Measurements from ENCODE around the gene DDX19B. TPM values are rescaled to one million over a fixed set of nuclear protein-coding genes. Genes with fewer than 3 reads are reported as not detected.
"Not testable (repeated sequence)": the region's sequence is repeated elsewhere in the genome, so short reads cannot be mapped to it uniquely, and the experiment has no call there.

Gene DDX19B
- total RNA-seq, 1 donor from 2014 or later, result 41.0 TPM

DNA sequence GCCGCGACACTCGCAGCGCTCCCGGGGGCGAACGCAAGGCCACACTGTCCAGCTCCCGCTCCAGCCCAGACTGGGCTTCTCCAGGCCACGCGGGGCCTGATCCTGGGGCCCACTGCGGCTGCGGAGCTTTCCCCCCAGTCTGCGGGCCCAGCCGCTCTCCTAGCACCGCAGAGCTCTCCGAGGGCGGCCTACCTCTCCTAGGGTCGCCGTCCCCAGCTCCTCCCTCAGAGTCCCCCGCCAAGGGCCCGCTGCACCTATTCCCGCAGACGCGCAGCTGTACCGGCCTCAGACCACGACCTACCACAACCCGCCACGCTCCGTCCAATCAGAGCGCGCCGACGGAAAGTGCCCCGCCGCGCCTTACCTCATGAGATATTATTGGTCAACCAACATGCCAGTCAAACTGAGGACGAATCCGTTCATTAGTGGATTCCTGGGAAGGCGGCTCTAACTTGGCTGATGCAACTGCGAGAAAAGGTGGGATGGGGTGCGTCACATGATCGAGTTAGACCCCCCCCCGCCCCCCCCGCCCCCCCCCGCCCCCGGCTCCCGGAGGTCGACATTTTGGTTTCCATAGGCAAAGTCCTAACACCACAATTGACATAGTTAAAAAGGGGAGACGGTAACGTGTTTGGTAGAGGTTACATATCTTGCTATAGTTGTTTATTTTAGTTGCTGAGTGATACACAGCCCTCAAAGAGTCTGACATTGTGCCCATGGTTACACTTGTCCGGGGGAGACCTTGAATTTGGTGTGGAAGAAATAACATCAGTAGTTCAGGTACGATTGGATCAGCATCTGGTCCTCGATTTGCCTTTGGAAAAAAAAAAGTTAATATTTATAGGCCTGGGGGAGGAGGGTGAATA lies 9.5 kb upstream of the DDX19B start, which contains the start of gene AARS1:
Gene AARS1, minus strand, starts transcription at position 278 of the 866 bp plus-strand sequence. CDS start 6,743 bp downstream, outside the sequence.
- Mint-ChIP-seq H3K4me1 (peaks cover 5% of the 10 kb centered on the region), H3K9me3 (no peaks in the 10 kb centered on the region), H3K27ac (peak within 1 kb of the TSS; percentile 99), H3K27me3 (ENCODE audit: insufficient read depth, low read depth) (peaks cover 3% of the 10 kb centered on the region), H3K4me3 (peak within 1 kb of the TSS; percentile 100), H3K36me3 (peaks cover 6% of the 10 kb centered on the region)
- H3F3A ChIP-seq (ENCODE audit: low read depth), result peaks cover 12% of the 10 kb centered on the region
- H3K27me3 ChIP-seq, result no peaks in the 10 kb centered on the region
- H4K20me1 ChIP-seq (ENCODE audit: low read depth), result peaks cover 14% of the 10 kb centered on the region
- TF ChIP-seq EZH2 (IDR thresholded peaks at IDR 0.05), result no peak
- no peak for TF ChIP-seq EZH2phosphoT487 (IDR thresholded peaks at IDR 0.05)
- TF ChIP-seq, protein P1, sequence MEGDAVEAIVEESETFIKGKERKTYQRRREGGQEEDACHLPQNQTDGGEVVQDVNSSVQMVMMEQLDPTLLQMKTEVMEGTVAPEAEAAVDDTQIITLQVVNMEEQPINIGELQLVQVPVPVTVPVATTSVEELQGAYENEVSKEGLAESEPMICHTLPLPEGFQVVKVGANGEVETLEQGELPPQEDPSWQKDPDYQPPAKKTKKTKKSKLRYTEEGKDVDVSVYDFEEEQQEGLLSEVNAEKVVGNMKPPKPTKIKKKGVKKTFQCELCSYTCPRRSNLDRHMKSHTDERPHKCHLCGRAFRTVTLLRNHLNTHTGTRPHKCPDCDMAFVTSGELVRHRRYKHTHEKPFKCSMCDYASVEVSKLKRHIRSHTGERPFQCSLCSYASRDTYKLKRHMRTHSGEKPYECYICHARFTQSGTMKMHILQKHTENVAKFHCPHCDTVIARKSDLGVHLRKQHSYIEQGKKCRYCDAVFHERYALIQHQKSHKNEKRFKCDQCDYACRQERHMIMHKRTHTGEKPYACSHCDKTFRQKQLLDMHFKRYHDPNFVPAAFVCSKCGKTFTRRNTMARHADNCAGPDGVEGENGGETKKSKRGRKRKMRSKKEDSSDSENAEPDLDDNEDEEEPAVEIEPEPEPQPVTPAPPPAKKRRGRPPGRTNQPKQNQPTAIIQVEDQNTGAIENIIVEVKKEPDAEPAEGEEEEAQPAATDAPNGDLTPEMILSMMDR (IDR thresholded peaks at IDR 0.05), result no peak
- H3K4me1 ChIP-seq, result no peaks in the 10 kb centered on the region
- peaks cover 47% of the 10 kb centered on the region for H3K79me2 ChIP-seq (ENCODE audit: low read depth)
- no peaks in the 10 kb centered on the region for H3K36me3 ChIP-seq
- peak within 1 kb of the TSS; percentile 97 for H3K27ac ChIP-seq
- DNase-seq (ENCODE audit: low spot score), result peak; percentile 99
- H3K9ac ChIP-seq, result peak within 1 kb of the TSS; percentile 86
- peak within 1 kb of the TSS; percentile 79 for H3K4me3 ChIP-seq
- H2AFZ ChIP-seq (replicated peaks), result peak within 1 kb of the TSS; percentile 37
- H3K4me2 ChIP-seq, result peak within 1 kb of the TSS; percentile 78
- H3K9me3 ChIP-seq (ENCODE audit: low read depth), result no peaks in the 10 kb centered on the region

DNA sequence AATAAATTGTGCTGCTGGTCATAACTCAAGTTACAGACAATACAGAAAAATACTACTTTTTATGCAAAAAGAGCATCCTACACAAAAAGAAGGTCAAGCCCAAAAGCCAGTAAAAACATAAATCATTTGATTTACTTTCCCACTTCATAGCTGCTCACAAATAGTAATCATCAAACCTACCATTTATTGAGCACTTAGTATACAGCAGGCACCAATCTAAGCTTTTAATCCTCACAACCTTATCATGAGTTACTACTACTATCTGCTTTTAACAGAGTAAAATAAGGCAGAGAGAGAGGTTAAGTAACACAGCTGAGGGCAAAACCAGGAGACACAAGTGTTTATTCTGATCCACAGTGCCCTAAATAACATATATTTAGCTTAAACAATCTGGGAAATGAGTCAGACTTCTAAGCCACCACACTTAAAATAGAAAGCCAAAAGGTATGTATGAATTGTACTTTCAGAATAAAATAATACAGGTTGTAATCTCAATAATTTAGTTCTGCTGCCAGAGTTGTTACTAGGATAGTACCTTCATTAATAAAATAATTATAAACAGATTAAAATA lies 8.0 kb upstream of the DDX19B start:
- TF ChIP-seq EZH2phosphoT487 (IDR thresholded peaks at IDR 0.05) (no peak), EZH2 (IDR thresholded peaks at IDR 0.05) (no peak)
- TF ChIP-seq, protein P1 (IDR thresholded peaks at IDR 0.05), result no peak
- Histone ChIP-seq H4K20me1 (ENCODE audit: low read depth) (peaks cover 1% of the 10 kb centered on the region), H3K4me1 (no peaks in the 10 kb centered on the region), H2AFZ (replicated peaks) (no peak overlapping the region), H3K4me3 (no peak overlapping the region), H3K36me3 (no peaks in the 10 kb centered on the region), H3K9ac (no peak overlapping the region), H3K4me2 (no peak overlapping the region), H3K9me3 (ENCODE audit: low read depth) (no peaks in the 10 kb centered on the region), H3K27me3 (no peaks in the 10 kb centered on the region), H3K27ac (no peak overlapping the region), H3F3A (ENCODE audit: low read depth) (peaks cover 12% of the 10 kb centered on the region), H3K79me2 (ENCODE audit: low read depth) (peaks cover 31% of the 10 kb centered on the region)
- Mint-ChIP-seq H3K9me3 (no peaks in the 10 kb centered on the region), H3K36me3 (peaks cover 2% of the 10 kb centered on the region), H3K4me3 (no peak overlapping the region), H3K27ac (no peak overlapping the region), H3K27me3 (ENCODE audit: insufficient read depth, low read depth) (peaks cover 5% of the 10 kb centered on the region), H3K4me1 (peaks cover 5% of the 10 kb centered on the region)
- DNase-seq (ENCODE audit: low spot score), result no peak

DNA sequence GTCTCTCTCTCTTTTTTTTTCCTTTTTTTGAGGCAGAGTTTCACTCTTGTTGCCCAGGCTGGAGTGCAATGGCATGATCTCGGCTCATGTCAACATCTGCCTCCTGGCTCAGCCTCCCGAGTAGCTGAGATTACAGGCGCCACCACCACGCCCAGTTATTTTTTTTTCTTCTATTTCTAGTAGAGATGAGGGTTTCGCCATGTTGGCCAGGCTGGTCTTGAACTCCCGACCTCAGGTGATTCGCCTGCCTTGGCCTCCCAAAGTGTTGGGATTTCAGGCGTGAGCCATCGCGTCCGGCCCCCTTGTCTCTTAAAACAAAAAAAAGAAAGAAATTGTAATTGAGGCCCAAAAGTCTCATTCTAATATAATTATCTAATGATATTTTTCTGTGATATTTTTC lies 6.8 kb upstream of the DDX19B start:
- not testable (repeated sequence) for H3K4me3 Mint-ChIP-seq; H2AFZ ChIP-seq (replicated peaks)

More for the DNA sequence above, 6.8 kb upstream of the DDX19B start:
- Histone ChIP-seq H3F3A (ENCODE audit: low read depth) (peaks cover 12% of the 10 kb centered on the region), H3K79me2 (ENCODE audit: low read depth) (peaks cover 20% of the 10 kb centered on the region)
- not testable (repeated sequence) for H3K36me3 Mint-ChIP-seq; H3K27ac ChIP-seq; H3K4me1 Mint-ChIP-seq; H3K9me3 Mint-ChIP-seq; H4K20me1 ChIP-seq (ENCODE audit: low read depth); H3K4me3 ChIP-seq; H3K36me3 ChIP-seq; H3K4me1 ChIP-seq; H3K9ac ChIP-seq; H3K27me3 Mint-ChIP-seq (ENCODE audit: insufficient read depth, low read depth); H3K27me3 ChIP-seq; H3K4me2 ChIP-seq; DNase-seq (ENCODE audit: low spot score); H3K27ac Mint-ChIP-seq; H3K9me3 ChIP-seq (ENCODE audit: low read depth)

Measured in neural progenitor cell (in vitro differentiated cells).